Ascending aorta (tissue), 2 donors: ENCODE results near the gene SAFB. TPM values are rescaled to one million over a fixed set of nuclear protein-coding genes. Genes with fewer than 3 reads are reported as not detected.

Source experiments
- DNase-seq, 2 donors: peaks; one replicate each; pipeline ENCODE4 v3.0.0-alpha.2; 2019; ENCODE audit warnings: low spot score in 2 of 2
- H3K27ac ChIP-seq, 2 donors: fragments of 200-600 bp; sonication (generic); one replicate each; pipeline ENCODE4 v1.5.1; 2016 to 2017; ENCODE audit warnings: mild to moderate bottlenecking in 1 of 2
- H3K27me3 ChIP-seq: fragments of 200-600 bp; sonication (generic); one replicate; pipeline ENCODE4 v1.5.1; 2017
- H3K36me3 ChIP-seq, 2 donors: fragments of 200-600 bp; sonication (generic); one replicate each; pipeline ENCODE4 v1.5.1; 2016
- H3K4me1 ChIP-seq, 2 donors: fragments of 200-600 bp; sonication (generic); one replicate each; pipeline ENCODE4 v1.5.1; 2016 to 2017; ENCODE audit warnings: mild to moderate bottlenecking in 1 of 2
- H3K4me3 ChIP-seq, 2 donors: fragments of 200-600 bp; sonication (generic); one replicate each; pipeline ENCODE4 v1.5.1; 2016 to 2017; ENCODE audit warnings: mild to moderate bottlenecking in 1 of 2
- H3K9me3 ChIP-seq, 2 donors: fragments of 200-600 bp; sonication (generic); one replicate each; pipeline ENCODE4 v1.5.1; 2016
- intact Hi-C: fragments of 100-400 bp; cut with DNase I; formaldehyde crosslinking; loops from one replicate; pipeline ENCODE4 v1.15.1; 2023
- total RNA-seq: library from RNA; depleted of rRNA; stranded (reverse); fragments of >200 nt; gene quantifications from one replicate; pipeline ENCODE4 v1.1.0, GENCODE V29; 2016
- TF ChIP-seq, protein P1 (sequence below), 3 experiments: fragments of 200-600 bp in 2 of 3; fragments of 450-650 bp in 1 of 3; sonication (generic) in 2 of 3; IDR thresholded peaks; one replicate each; pipeline ENCODE4 v1.5.1; 2016 to 2019; ENCODE audit warnings: antibody characterized with exemption in 3 of 3, mild to moderate bottlenecking in 1 of 3, moderate library complexity in 1 of 3

Gene SAFB
- total RNA-seq, 1 donor from 2014 or later: 114 TPM

- peaks cover 67 to 74% of the 10 kb centered on the region in 2 donors for H3K36me3 ChIP-seq
Measured at GRCh38 chr19:5667751-5668271, 44.9 kb downstream of the SAFB start.

GRCh38 chr19:5669212-5669611 lies 46.3 kb downstream of the SAFB start:
- H3K4me1 ChIP-seq: no peaks in the 10 kb centered on the region
- intact Hi-C loops: no loop called here
- H3K27me3 ChIP-seq: no peaks in the 10 kb centered on the region
- H3K36me3 ChIP-seq: peaks cover 53 to 60% of the 10 kb centered on the region in 2 donors
- H3K27ac ChIP-seq: no peak overlapping the region
- H3K9me3 ChIP-seq: no peaks in the 10 kb centered on the region
- no peak overlapping the region for H3K4me3 ChIP-seq
- TF ChIP-seq, protein P1, sequence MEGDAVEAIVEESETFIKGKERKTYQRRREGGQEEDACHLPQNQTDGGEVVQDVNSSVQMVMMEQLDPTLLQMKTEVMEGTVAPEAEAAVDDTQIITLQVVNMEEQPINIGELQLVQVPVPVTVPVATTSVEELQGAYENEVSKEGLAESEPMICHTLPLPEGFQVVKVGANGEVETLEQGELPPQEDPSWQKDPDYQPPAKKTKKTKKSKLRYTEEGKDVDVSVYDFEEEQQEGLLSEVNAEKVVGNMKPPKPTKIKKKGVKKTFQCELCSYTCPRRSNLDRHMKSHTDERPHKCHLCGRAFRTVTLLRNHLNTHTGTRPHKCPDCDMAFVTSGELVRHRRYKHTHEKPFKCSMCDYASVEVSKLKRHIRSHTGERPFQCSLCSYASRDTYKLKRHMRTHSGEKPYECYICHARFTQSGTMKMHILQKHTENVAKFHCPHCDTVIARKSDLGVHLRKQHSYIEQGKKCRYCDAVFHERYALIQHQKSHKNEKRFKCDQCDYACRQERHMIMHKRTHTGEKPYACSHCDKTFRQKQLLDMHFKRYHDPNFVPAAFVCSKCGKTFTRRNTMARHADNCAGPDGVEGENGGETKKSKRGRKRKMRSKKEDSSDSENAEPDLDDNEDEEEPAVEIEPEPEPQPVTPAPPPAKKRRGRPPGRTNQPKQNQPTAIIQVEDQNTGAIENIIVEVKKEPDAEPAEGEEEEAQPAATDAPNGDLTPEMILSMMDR (IDR thresholded peaks at IDR 0.05): no peak
- no peak for DNase-seq

More at GRCh38 chr19:5667751-5668271, 44.9 kb downstream of the SAFB start:
- no peak overlapping the region for H3K27ac ChIP-seq
- no peak for DNase-seq
- intact Hi-C loops: no loop called here
- no peaks in the 10 kb centered on the region for H3K9me3 ChIP-seq
- no peak overlapping the region for H3K4me3 ChIP-seq
- H3K4me1 ChIP-seq: no peaks in the 10 kb centered on the region
- TF ChIP-seq, protein P1 (IDR thresholded peaks at IDR 0.05): no peak
- H3K27me3 ChIP-seq: no peaks in the 10 kb centered on the region

GRCh38 chr19:5671600-5671999 lies 48.7 kb downstream of the SAFB start:
- TF ChIP-seq, protein P1 (IDR thresholded peaks at IDR 0.05): no peak
- H3K4me1 ChIP-seq: no peaks in the 10 kb centered on the region
- peaks cover 29 to 36% of the 10 kb centered on the region in 2 donors for H3K36me3 ChIP-seq
- H3K27ac ChIP-seq: no peak overlapping the region
- no peak overlapping the region for H3K4me3 ChIP-seq
- no peak for DNase-seq
- H3K9me3 ChIP-seq: no peaks in the 10 kb centered on the region
- no peaks in the 10 kb centered on the region for H3K27me3 ChIP-seq
- intact Hi-C loops: no loop called here

- no peak overlapping the region for H3K4me3 ChIP-seq
- DNase-seq: no peak
- no peaks in the 10 kb centered on the region for H3K9me3 ChIP-seq
- H3K27ac ChIP-seq: no peak overlapping the region
- peaks cover 16 to 24% of the 10 kb centered on the region in 2 donors for H3K36me3 ChIP-seq
- intact Hi-C loops: no loop called here
- TF ChIP-seq, protein P1 (IDR thresholded peaks at IDR 0.05): no peak
- H3K4me1 ChIP-seq: no peaks in the 10 kb centered on the region
- no peaks in the 10 kb centered on the region for H3K27me3 ChIP-seq
Measured at GRCh38 chr19:5672708-5673459, 50.0 kb downstream of the SAFB start.

GRCh38 chr19:5673752-5674151 lies 50.9 kb downstream of the SAFB start:
- intact Hi-C loops: no loop called here
- Histone ChIP-seq H3K9me3 (no peaks in the 10 kb centered on the region), H3K36me3 (peaks cover 8 to 23% of the 10 kb centered on the region in 2 donors), H3K4me1 (no peaks in the 10 kb centered on the region), H3K27me3 (no peaks in the 10 kb centered on the region), H3K27ac (no peak overlapping the region), H3K4me3 (no peak overlapping the region)
- TF ChIP-seq, protein P1 (IDR thresholded peaks at IDR 0.05): no peak
- DNase-seq: no peak
